Right lobe of liver (tissue), 4 donors: ENCODE measurements around the gene MTA1.

Experiments
- POLR2A ChIP-seq: fragments of 450-650 bp; IDR thresholded peaks from one replicate; pipeline ENCODE4 v1.6.1; 2017; ENCODE audit warnings: antibody characterized with exemption, mild to moderate bottlenecking
- TF ChIP-seq, protein P1 (sequence below), 4 donors: fragments of 200-600 bp in 3 of 4; fragments of 450-650 bp in 1 of 4; IDR thresholded peaks; one replicate each; pipeline versions ENCODE4 v1.5.1 to v1.8.0; 2016 to 2022; ENCODE audit warnings: antibody characterized with exemption in 4 of 4, mild to moderate bottlenecking in 2 of 4
- donor health status: DM: no; HTN: no; CAD: no.
- donor health status: DM: no; HTN: no; CAD: no.
- donor health status: DM: no; HTN: yes; CAD: no.

DNA sequence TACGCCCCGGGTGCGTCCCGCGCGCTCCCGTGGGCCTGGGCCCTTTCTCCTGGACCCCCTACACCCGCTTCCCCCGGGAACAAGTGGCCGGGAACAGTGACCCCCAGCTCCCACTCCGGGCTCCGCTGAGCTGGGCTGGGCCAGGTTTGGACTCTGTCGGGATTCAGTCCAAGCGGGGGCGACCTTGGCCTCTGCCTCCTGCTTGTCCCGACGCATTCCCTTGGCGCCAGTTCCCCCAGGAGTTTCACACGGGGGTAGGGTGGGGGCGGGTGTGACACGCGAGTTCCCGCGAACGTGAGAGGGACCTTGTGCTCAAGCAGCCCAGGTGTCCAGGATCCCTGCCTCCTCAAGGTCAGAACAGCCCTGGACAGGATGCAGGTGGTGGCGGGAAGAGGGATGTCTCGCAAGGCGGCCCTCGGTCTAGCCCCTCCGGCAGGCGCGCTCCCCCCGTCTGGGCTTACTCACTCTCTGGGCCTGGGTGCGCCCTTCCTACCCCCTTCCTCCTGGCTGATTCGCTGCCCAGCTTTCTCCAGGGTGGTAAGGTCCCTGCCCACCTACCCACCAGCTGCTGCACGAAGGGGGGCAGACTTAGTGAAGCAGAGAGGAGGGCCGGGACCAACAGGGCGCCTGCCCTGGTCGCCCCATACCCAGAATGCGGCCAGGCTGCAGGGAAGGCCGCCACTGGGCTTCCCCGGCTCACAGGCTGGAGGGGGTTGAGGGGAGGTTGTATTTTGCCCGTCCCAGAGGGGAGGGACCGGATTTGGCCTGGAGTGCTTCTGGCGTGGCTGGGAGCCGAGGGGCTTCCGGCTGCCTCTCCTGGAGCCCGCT lies 55.9 kb downstream of the MTA1 start:
- TF ChIP-seq, protein P1, sequence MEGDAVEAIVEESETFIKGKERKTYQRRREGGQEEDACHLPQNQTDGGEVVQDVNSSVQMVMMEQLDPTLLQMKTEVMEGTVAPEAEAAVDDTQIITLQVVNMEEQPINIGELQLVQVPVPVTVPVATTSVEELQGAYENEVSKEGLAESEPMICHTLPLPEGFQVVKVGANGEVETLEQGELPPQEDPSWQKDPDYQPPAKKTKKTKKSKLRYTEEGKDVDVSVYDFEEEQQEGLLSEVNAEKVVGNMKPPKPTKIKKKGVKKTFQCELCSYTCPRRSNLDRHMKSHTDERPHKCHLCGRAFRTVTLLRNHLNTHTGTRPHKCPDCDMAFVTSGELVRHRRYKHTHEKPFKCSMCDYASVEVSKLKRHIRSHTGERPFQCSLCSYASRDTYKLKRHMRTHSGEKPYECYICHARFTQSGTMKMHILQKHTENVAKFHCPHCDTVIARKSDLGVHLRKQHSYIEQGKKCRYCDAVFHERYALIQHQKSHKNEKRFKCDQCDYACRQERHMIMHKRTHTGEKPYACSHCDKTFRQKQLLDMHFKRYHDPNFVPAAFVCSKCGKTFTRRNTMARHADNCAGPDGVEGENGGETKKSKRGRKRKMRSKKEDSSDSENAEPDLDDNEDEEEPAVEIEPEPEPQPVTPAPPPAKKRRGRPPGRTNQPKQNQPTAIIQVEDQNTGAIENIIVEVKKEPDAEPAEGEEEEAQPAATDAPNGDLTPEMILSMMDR (IDR thresholded peaks at IDR 0.05) = no peak
- TF ChIP-seq POLR2A = no peak
